Osteocyte (in vitro differentiated cells): ENCODE results near the gene CFAP251. TPM values are rescaled to one million over a fixed set of nuclear protein-coding genes. Genes with fewer than 3 reads are reported as not detected.
A peak's percentile ranks its signal among the peaks of the same experiment; 100 is the strongest.

Experiments
- DNase-seq: peaks from one replicate; pipeline ENCODE4 v3.0.0; 2021; ENCODE audit warnings: mixed read lengths; ENCODE audit not compliant: unreplicated experiment; ENCODE audit errors: extremely low spot score
- H3K27ac Mint-ChIP-seq: one replicate; pipeline ENCODE4 v1.8.0; 2021; ENCODE audit warnings: mild to moderate bottlenecking, mixed read lengths; ENCODE audit not compliant: unreplicated experiment
- H3K27me3 Mint-ChIP-seq: one replicate; pipeline ENCODE4 v1.8.0; 2021; ENCODE audit warnings: mixed read lengths; ENCODE audit not compliant: unreplicated experiment
- H3K36me3 Mint-ChIP-seq: one replicate; pipeline ENCODE4 v1.8.0; 2021; ENCODE audit warnings: mixed read lengths; ENCODE audit not compliant: unreplicated experiment
- H3K4me1 Mint-ChIP-seq: one replicate; pipeline ENCODE4 v1.8.0; 2021; ENCODE audit warnings: mixed read lengths; ENCODE audit not compliant: unreplicated experiment
- H3K4me3 Mint-ChIP-seq: one replicate; pipeline ENCODE4 v1.8.0; 2021; ENCODE audit warnings: mild to moderate bottlenecking, moderate library complexity, mixed read lengths; ENCODE audit not compliant: unreplicated experiment
- H3K9me3 Mint-ChIP-seq: one replicate; pipeline ENCODE4 v1.8.0; 2021; ENCODE audit warnings: mixed read lengths; ENCODE audit not compliant: unreplicated experiment
- total RNA-seq: library from RNA; stranded (reverse); gene quantifications from 2 replicates; pipeline ENCODE4 v1.2.1, GENCODE V29; 2021
- TF ChIP-seq, protein P1 (sequence below): fragments of 200-600 bp; sonication (generic); IDR thresholded peaks from 2 replicates; pipeline ENCODE4 v1.5.0; 2021; ENCODE audit warnings: antibody characterized with exemption, mild to moderate bottlenecking, moderate library complexity

The CFAP251 gene
- total RNA-seq, 1 donor from 2014 or later, result 2.6 TPM

DNA sequence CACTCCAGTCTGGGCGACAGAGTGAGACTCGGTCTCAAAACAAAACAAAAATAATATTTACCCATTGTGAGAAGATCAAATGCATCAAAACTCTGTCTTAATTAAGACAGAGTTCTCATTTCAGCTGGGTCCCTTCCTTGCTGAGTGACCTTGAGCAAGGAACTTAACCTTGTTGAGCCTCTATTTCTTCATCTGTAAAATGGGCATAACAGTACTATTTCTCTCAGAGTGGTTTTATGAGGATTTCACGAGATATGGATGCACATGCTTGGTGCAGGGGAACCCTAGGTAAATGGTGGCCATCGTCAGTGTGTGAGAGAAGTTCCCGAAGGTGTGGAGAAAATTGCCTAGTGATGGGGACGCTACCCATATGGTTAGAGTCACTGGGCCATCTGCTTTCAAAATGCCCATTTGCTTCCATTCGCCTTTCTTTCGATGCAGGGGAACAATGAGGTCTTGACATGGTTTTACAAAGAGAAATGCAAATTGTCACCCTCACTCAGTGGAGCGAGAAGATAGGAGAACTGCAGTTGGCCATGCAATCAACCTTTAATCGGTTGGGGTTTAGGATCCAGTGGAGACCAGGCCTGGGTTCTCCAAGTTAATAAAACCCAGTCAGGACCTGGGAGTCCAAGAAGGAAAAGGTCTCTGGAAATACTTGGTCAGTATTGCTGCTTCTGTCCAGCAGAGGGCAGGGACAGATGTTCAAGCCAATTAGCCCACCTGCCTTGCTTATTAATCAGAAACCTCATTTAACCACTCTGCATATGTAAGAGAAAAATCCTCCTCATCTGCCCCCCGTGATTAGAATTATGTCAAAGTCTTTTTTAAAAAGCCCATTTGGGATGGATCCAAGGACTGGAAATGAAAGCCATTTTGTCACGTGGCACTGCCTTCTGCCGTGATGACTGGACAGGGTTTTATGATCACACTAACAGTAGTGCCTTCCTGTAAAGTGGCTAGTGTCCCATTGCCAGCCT lies 37.2 kb downstream of the CFAP251 start:
- Mint-ChIP-seq H3K4me1 (no peaks in the 10 kb centered on the region), H3K9me3 (no peaks in the 10 kb centered on the region), H3K36me3 (peaks cover 5% of the 10 kb centered on the region), H3K27me3 (no peaks in the 10 kb centered on the region), H3K4me3 (no peak overlapping the region), H3K27ac (no peak overlapping the region)
- no peak for DNase-seq
- TF ChIP-seq, protein P1, sequence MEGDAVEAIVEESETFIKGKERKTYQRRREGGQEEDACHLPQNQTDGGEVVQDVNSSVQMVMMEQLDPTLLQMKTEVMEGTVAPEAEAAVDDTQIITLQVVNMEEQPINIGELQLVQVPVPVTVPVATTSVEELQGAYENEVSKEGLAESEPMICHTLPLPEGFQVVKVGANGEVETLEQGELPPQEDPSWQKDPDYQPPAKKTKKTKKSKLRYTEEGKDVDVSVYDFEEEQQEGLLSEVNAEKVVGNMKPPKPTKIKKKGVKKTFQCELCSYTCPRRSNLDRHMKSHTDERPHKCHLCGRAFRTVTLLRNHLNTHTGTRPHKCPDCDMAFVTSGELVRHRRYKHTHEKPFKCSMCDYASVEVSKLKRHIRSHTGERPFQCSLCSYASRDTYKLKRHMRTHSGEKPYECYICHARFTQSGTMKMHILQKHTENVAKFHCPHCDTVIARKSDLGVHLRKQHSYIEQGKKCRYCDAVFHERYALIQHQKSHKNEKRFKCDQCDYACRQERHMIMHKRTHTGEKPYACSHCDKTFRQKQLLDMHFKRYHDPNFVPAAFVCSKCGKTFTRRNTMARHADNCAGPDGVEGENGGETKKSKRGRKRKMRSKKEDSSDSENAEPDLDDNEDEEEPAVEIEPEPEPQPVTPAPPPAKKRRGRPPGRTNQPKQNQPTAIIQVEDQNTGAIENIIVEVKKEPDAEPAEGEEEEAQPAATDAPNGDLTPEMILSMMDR, result peak; percentile 47

DNA sequence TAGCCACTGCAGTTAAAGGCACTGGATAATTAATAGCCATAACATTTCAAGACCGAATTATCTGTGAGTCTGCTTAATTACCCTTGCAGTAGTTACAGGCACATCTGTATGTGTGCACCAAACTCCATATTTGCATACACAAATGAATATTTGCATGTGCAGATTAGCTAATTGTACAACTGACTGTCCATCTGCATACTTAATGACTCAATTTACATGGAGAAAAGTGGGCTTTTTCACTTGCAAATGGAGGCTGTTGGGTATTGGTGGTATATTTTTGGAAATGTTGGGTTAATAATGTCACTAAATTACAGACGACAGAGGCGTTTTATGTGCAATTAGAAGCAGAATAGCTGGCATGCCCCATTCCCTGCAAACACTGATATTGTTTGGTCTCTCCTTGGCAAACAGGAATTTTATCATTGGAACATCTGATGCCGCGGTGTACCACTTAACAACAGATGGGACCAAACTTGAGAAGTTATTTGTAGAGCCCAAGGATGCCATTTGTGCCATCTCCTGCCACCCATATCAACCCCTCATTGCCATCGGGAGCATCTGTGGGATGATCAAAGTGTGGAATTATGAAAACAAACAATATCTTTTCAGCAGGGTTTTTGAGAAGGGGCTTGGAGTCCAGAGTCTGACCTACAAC lies 39.6 kb downstream of the CFAP251 start:
- no peak overlapping the region for H3K27ac Mint-ChIP-seq
- peaks cover 2% of the 10 kb centered on the region for H3K36me3 Mint-ChIP-seq
- no peaks in the 10 kb centered on the region for H3K9me3 Mint-ChIP-seq
- TF ChIP-seq, protein P1, result no peak
- DNase-seq, result no peak
- H3K4me3 Mint-ChIP-seq, result no peak overlapping the region
- H3K27me3 Mint-ChIP-seq, result no peaks in the 10 kb centered on the region
- no peaks in the 10 kb centered on the region for H3K4me1 Mint-ChIP-seq

DNA sequence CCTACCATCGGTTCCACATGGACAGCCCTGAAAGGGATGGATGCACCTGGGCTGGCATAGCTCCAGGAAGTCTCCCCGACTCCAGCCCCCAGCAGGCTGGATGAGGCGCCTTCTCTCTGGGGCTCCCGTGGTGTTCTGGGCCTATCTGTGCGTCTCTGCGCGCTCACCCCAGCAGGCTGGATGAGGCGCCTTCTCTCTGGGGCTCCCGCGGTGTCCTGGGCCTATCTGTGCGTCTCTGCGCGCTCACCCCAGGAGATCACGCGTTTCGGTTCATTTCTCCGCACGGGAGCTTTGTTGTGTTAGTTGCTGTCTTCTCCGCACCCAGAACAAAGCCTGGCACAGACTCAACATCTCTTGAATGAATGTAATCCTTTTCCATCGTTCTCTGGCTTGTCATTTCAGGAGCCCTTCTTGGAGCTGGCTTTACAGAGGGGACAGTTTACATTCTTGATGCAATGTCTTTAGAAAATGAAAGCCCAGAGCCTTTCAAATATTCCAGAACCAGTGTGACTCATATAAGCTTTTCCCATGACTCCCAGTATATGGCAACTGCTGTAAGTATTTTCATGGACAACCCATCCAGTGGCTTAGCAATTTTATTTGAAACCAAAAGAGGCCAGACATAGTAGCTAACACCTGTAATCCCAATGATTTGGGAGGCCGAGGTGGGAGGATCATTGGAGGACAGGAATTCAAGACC lies 40.3 kb downstream of the CFAP251 start:
- Mint-ChIP-seq H3K36me3 (peaks cover 2% of the 10 kb centered on the region), H3K27me3 (no peaks in the 10 kb centered on the region), H3K27ac (no peak overlapping the region), H3K4me1 (no peaks in the 10 kb centered on the region), H3K9me3 (no peaks in the 10 kb centered on the region), H3K4me3 (no peak overlapping the region)
- TF ChIP-seq, protein P1, result no peak
- DNase-seq, result no peak

DNA sequence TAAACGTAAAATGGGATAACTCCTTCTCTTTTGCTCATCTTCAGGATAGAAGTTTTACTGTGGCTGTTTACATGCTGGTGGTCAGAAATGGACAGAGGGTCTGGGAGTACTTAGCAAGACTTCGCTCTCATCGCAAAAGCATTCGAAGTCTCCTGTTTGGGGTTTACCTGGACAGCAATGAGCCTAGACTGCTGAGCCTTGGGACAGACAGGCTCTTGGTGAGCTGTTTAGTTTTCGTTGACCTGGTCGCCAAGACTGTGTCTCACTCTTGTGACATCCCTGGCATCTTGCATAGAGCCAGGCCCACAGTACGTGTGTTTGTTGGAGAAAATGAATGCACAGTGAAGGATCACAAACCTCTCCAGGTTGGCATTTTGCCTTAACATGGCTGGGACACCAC lies 42.1 kb downstream of the CFAP251 start:
- H3K27ac Mint-ChIP-seq, result no peak overlapping the region
- peaks cover 2% of the 10 kb centered on the region for H3K4me1 Mint-ChIP-seq
- peaks cover 2% of the 10 kb centered on the region for H3K36me3 Mint-ChIP-seq

More for the DNA sequence above, 42.1 kb downstream of the CFAP251 start:
- Mint-ChIP-seq H3K4me3 (no peak overlapping the region), H3K27me3 (no peaks in the 10 kb centered on the region), H3K9me3 (no peaks in the 10 kb centered on the region)
- TF ChIP-seq, protein P1, result no peak
- no peak for DNase-seq
